G401.6 (cell line): ENCODE measurements around the gene TNS1.

Experiments
- FAIRE-seq: peaks from 2 replicates; lab custom pipeline; 2012; peaks lifted over from hg19 to GRCh38; lab: Jason Lieb, UNC

TNS1 gene

GRCh38 chr2:217847552-217848350 is 155.0 kb downstream of the TNS1 start:
- no peak for FAIRE-seq

GRCh38 chr2:217847115-217847514 is 155.7 kb downstream of the TNS1 start:
- no peak for FAIRE-seq

GRCh38 chr2:217846321-217846743 is 156.5 kb downstream of the TNS1 start:
- no peak for FAIRE-seq

- no peak for FAIRE-seq
Observed at GRCh38 chr2:217845301-217845700, 157.5 kb downstream of the TNS1 start.

GRCh38 chr2:217844696-217845095 is 158.1 kb downstream of the TNS1 start:
- no peak for FAIRE-seq

- no peak for FAIRE-seq
Observed at GRCh38 chr2:217843324-217843723, 159.5 kb downstream of the TNS1 start.

- FAIRE-seq: no peak
Observed at GRCh38 chr2:217842017-217842416, 160.8 kb downstream of the TNS1 start.

- no peak for FAIRE-seq
Observed at GRCh38 chr2:217840522-217840921, 162.3 kb downstream of the TNS1 start.

GRCh38 chr2:217839750-217840107 is 163.1 kb downstream of the TNS1 start:
- FAIRE-seq: no peak

- FAIRE-seq: no peak
Observed at GRCh38 chr2:217839073-217839749, 163.6 kb downstream of the TNS1 start.

- FAIRE-seq: no peak
Observed at GRCh38 chr2:217838409-217838831, 164.4 kb downstream of the TNS1 start.

- FAIRE-seq: no peak
Observed at GRCh38 chr2:217837530-217837929, 165.3 kb downstream of the TNS1 start.

GRCh38 chr2:217836901-217837491 is 165.8 kb downstream of the TNS1 start:
- no peak for FAIRE-seq

GRCh38 chr2:217835931-217836891 is 166.6 kb downstream of the TNS1 start:
- FAIRE-seq: no peak

GRCh38 chr2:217834744-217835513 is 167.9 kb downstream of the TNS1 start:
- FAIRE-seq: no peak

- FAIRE-seq: no peak
Observed at GRCh38 chr2:217834057-217834620, 168.7 kb downstream of the TNS1 start.

- FAIRE-seq: no peak
Observed at GRCh38 chr2:217833439-217833838, 169.4 kb downstream of the TNS1 start.

GRCh38 chr2:217832987-217833386 is 169.8 kb downstream of the TNS1 start:
- FAIRE-seq: no peak

- FAIRE-seq: no peak
Observed at GRCh38 chr2:217832115-217832514, 170.7 kb downstream of the TNS1 start.

GRCh38 chr2:217831306-217831705 is 171.5 kb downstream of the TNS1 start:
- no peak for FAIRE-seq

GRCh38 chr2:217830807-217831206 is 172.0 kb downstream of the TNS1 start:
- FAIRE-seq: no peak
